ENCODE results near the gene LRRC15.

Gene LRRC15

GRCh38 chr3:194369522-194370279 is at the start of gene LRRC15:
LRRC15 (minus strand) TSS chr3:194369743; CDS start chr3:194361043, 8,700 bp downstream.
- H3K9me3 ChIP-seq (ENCODE audit: insufficient read depth, low read length) = no peaks in the 10 kb centered on the region
- H3K79me2 ChIP-seq (ENCODE audit: insufficient read depth, low read length) = no peaks in the 10 kb centered on the region
- TF ChIP-seq CTCF (IDR thresholded peaks at IDR 0.05; ENCODE audit: insufficient read depth, low read length, poor library complexity, severe bottlenecking) (no peak), EZH2phosphoT487 (conservative IDR thresholded peaks at IDR 0.05; ENCODE audit: low read length) (no peak)
- no peak within 1 kb of the TSS for H3K9ac ChIP-seq (ENCODE audit: low read length)
- no peaks in the 10 kb centered on the region for H4K20me1 ChIP-seq (ENCODE audit: low read depth, low read length)
- H3K36me3 ChIP-seq (ENCODE audit: low read length) = no peaks in the 10 kb centered on the region
- H2AFZ ChIP-seq (ENCODE audit: low read depth, low read length, severe bottlenecking) = no peak within 1 kb of the TSS
- H3K4me2 ChIP-seq (ENCODE audit: low read depth, low read length, poor library complexity, severe bottlenecking) = no peak within 1 kb of the TSS
- H3F3A ChIP-seq (ENCODE audit: insufficient read depth) = no peaks in the 10 kb centered on the region
- H3K4me3 ChIP-seq (ENCODE audit: insufficient read depth, low read length, poor library complexity, severe bottlenecking) = no peak within 1 kb of the TSS
- H3K9me2 ChIP-seq (replicated peaks; ENCODE audit: insufficient read depth, low read length) = no peaks in the 10 kb centered on the region
- no peaks in the 10 kb centered on the region for H3K27me3 ChIP-seq (ENCODE audit: low read length)
- no peak within 1 kb of the TSS for H3K27ac ChIP-seq (ENCODE audit: low read depth, low read length)

DNA sequence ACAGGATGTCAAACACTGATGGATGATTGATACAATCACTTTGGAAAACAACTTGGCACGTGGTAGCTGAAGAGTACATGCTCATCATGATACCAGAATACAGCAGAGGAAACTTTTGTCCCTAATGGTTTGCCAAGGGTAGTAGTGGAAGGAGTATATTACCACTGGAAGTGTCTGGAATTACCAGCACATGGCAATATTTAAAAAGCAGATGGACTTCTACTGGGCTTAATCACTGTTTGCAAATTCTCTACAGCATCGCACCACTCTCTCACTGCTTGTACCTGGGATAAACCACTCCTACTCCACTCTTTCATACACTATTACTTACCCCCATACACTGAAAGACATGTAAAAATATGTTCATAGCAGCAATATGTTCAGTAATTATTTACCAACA is 49.1 kb upstream of the LRRC15 start:
- Histone ChIP-seq H3K79me2 (ENCODE audit: insufficient read depth, low read length) (no peaks in the 10 kb centered on the region), H2AFZ (ENCODE audit: low read depth, low read length, severe bottlenecking) (no peak overlapping the region), H3K27me3 (ENCODE audit: low read length) (no peaks in the 10 kb centered on the region), H3K27ac (ENCODE audit: low read depth, low read length) (no peak overlapping the region), H3K36me3 (ENCODE audit: low read length) (peaks cover 21% of the 10 kb centered on the region; the same call in 1 of the 2 replicates), H3K9me3 (ENCODE audit: insufficient read depth, low read length) (no peaks in the 10 kb centered on the region), H3K4me2 (ENCODE audit: low read depth, low read length, poor library complexity, severe bottlenecking) (no peak overlapping the region), H3K4me3 (ENCODE audit: insufficient read depth, low read length, poor library complexity, severe bottlenecking) (no peak overlapping the region), H4K20me1 (ENCODE audit: low read depth, low read length) (no peaks in the 10 kb centered on the region), H3K9ac (ENCODE audit: low read length) (no peak overlapping the region), H3K9me2 (replicated peaks; ENCODE audit: insufficient read depth, low read length) (no peaks in the 10 kb centered on the region), H3F3A (ENCODE audit: insufficient read depth) (no peaks in the 10 kb centered on the region; the same call in 1 of the 2 replicates)
- TF ChIP-seq EZH2phosphoT487 (conservative IDR thresholded peaks at IDR 0.05; ENCODE audit: low read length) (no peak), CTCF (IDR thresholded peaks at IDR 0.05; ENCODE audit: insufficient read depth, low read length, poor library complexity, severe bottlenecking) (no peak)

- no peak overlapping the region for H3K9ac ChIP-seq (ENCODE audit: low read length)
- H3K27me3 ChIP-seq (ENCODE audit: low read length) = no peaks in the 10 kb centered on the region
- H2AFZ ChIP-seq (ENCODE audit: low read depth, low read length, severe bottlenecking) = no peak overlapping the region
- no peak overlapping the region for H3K4me2 ChIP-seq (ENCODE audit: low read depth, low read length, poor library complexity, severe bottlenecking)
- no peaks in the 10 kb centered on the region for H4K20me1 ChIP-seq (ENCODE audit: low read depth, low read length)
- no peaks in the 10 kb centered on the region for H3K79me2 ChIP-seq (ENCODE audit: insufficient read depth, low read length)
- TF ChIP-seq CTCF (IDR thresholded peaks at IDR 0.05; ENCODE audit: insufficient read depth, low read length, poor library complexity, severe bottlenecking) = no peak
- no peak for TF ChIP-seq EZH2phosphoT487 (conservative IDR thresholded peaks at IDR 0.05; ENCODE audit: low read length)
- peaks cover 8% of the 10 kb centered on the region; the same call in 1 of the 2 replicates for H3K36me3 ChIP-seq (ENCODE audit: low read length)
- no peaks in the 10 kb centered on the region for H3K9me3 ChIP-seq (ENCODE audit: insufficient read depth, low read length)
- no peak overlapping the region for H3K27ac ChIP-seq (ENCODE audit: low read depth, low read length)
- no peaks in the 10 kb centered on the region for H3K9me2 ChIP-seq (replicated peaks; ENCODE audit: insufficient read depth, low read length)
- peaks cover 24% of the 10 kb centered on the region for H3F3A ChIP-seq (ENCODE audit: insufficient read depth)
- no peak overlapping the region for H3K4me3 ChIP-seq (ENCODE audit: insufficient read depth, low read length, poor library complexity, severe bottlenecking)
Measured at GRCh38 chr3:194407423-194407822, 37.9 kb upstream of the LRRC15 start.
